ENCODE data around the gene TM2D3. TPM values are rescaled to one million over a fixed set of nuclear protein-coding genes. Genes with fewer than 3 reads are reported as not detected.
"Not testable (repeated sequence)": the region's sequence is repeated elsewhere in the genome, so short reads cannot be mapped to it uniquely, and the experiment has no call there.

Gene TM2D3
- total RNA-seq, 2 experiments from 2014 or later, result 43.2 to 51.6 TPM

- ATAC-seq (no peak), DNase-seq (no peak)
- Mint-ChIP-seq H3K4me1 (no peaks in the 10 kb centered on the region), H3K4me3 (no peak overlapping the region), H3K9me3 (ENCODE audit: low read depth) (no peaks in the 10 kb centered on the region), H3K36me3 (peaks cover 1% of the 10 kb centered on the region), H3K27ac (no peak overlapping the region), H3K27me3 (no peaks in the 10 kb centered on the region)
- CTCF ChIA-PET, result no interaction called here
These were observed 18.8 kb downstream of the TM2D3 start for GRCh38 chr15:101633356-101633755.

- Mint-ChIP-seq H3K4me1 (peaks cover 18% of the 10 kb centered on the region), H3K36me3 (peaks cover 20% of the 10 kb centered on the region)
- CTCF ChIA-PET; H3K9me3 Mint-ChIP-seq (ENCODE audit: low read depth); H3K4me3 Mint-ChIP-seq; DNase-seq; H3K27ac Mint-ChIP-seq; ATAC-seq; H3K27me3 Mint-ChIP-seq: not testable (repeated sequence)
These were observed 25.5 kb downstream of the TM2D3 start for GRCh38 chr15:101626729-101627128.

- Mint-ChIP-seq H3K4me3 (no peak overlapping the region), H3K9me3 (ENCODE audit: low read depth) (peaks cover 8% of the 10 kb centered on the region), H3K36me3 (peaks cover 20% of the 10 kb centered on the region), H3K4me1 (peaks cover 18% of the 10 kb centered on the region), H3K27ac (no peak overlapping the region), H3K27me3 (no peaks in the 10 kb centered on the region)
- ATAC-seq, result no peak
- CTCF ChIA-PET, result no interaction called here
- DNase-seq, result no peak
These were observed 26.2 kb downstream of the TM2D3 start for GRCh38 chr15:101625980-101626379.

GRCh38 chr15:101625184-101625583, 27.0 kb downstream of the TM2D3 start:
- Mint-ChIP-seq H3K4me3 (no peak overlapping the region), H3K9me3 (ENCODE audit: low read depth) (peaks cover 8% of the 10 kb centered on the region), H3K4me1 (peaks cover 21% of the 10 kb centered on the region), H3K27ac (no peak overlapping the region), H3K36me3 (peaks cover 20% of the 10 kb centered on the region), H3K27me3 (no peaks in the 10 kb centered on the region)
- CTCF ChIA-PET, result no interaction called here
- DNase-seq (peak; percentile 18), ATAC-seq (no peak)

- Mint-ChIP-seq H3K27me3 (no peaks in the 10 kb centered on the region), H3K4me3 (no peak overlapping the region), H3K9me3 (ENCODE audit: low read depth) (peaks cover 8% of the 10 kb centered on the region), H3K27ac (no peak overlapping the region), H3K36me3 (peaks cover 20% of the 10 kb centered on the region), H3K4me1 (peaks cover 21% of the 10 kb centered on the region)
- no peak for ATAC-seq
- CTCF ChIA-PET, result no interaction called here
- no peak for DNase-seq
These were observed 28.5 kb downstream of the TM2D3 start for GRCh38 chr15:101623367-101624304.

GRCh38 chr15:101621961-101622360, 30.2 kb downstream of the TM2D3 start:
- Mint-ChIP-seq H3K4me3 (no peak overlapping the region), H3K27ac (no peak overlapping the region), H3K4me1 (peaks cover 21% of the 10 kb centered on the region), H3K27me3 (no peaks in the 10 kb centered on the region), H3K9me3 (ENCODE audit: low read depth) (peaks cover 8% of the 10 kb centered on the region), H3K36me3 (peaks cover 20% of the 10 kb centered on the region)
- CTCF ChIA-PET, result no interaction called here
- ATAC-seq, result no peak
- peak; percentile 8 for DNase-seq

GRCh38 chr15:101620671-101621070, 31.5 kb downstream of the TM2D3 start:
- ATAC-seq (no peak), DNase-seq (no peak)
- Mint-ChIP-seq H3K4me3 (no peak overlapping the region), H3K36me3 (peaks cover 16% of the 10 kb centered on the region), H3K27ac (no peak overlapping the region), H3K27me3 (no peaks in the 10 kb centered on the region), H3K9me3 (ENCODE audit: low read depth) (peaks cover 6% of the 10 kb centered on the region), H3K4me1 (peaks cover 16% of the 10 kb centered on the region)
- CTCF ChIA-PET, result no interaction called here

GRCh38 chr15:101619615-101619865, 32.6 kb downstream of the TM2D3 start:
- peaks cover 6% of the 10 kb centered on the region for H3K9me3 Mint-ChIP-seq (ENCODE audit: low read depth)
- ATAC-seq (no peak), DNase-seq (no peak)
- peaks cover 11% of the 10 kb centered on the region for H3K4me1 Mint-ChIP-seq
- CTCF ChIA-PET, result no interaction called here
- no peaks in the 10 kb centered on the region for H3K27me3 Mint-ChIP-seq
- no peak overlapping the region for H3K27ac Mint-ChIP-seq
- H3K4me3 Mint-ChIP-seq, result no peak overlapping the region
- H3K36me3 Mint-ChIP-seq, result peaks cover 10% of the 10 kb centered on the region

GRCh38 chr15:101618851-101619614, 33.1 kb downstream of the TM2D3 start:
- DNase-seq, result no peak
- no peaks in the 10 kb centered on the region for H3K27me3 Mint-ChIP-seq
- no peak overlapping the region for H3K27ac Mint-ChIP-seq
- H3K9me3 Mint-ChIP-seq (ENCODE audit: low read depth), result peaks cover 6% of the 10 kb centered on the region
- ATAC-seq, result no peak
- peaks cover 10% of the 10 kb centered on the region for H3K4me1 Mint-ChIP-seq
- peaks cover 9% of the 10 kb centered on the region for H3K36me3 Mint-ChIP-seq
- CTCF ChIA-PET, result no interaction called here
- H3K4me3 Mint-ChIP-seq, result no peak overlapping the region

GRCh38 chr15:101618076-101618475, 34.1 kb downstream of the TM2D3 start:
- H3K27me3 Mint-ChIP-seq, result no peaks in the 10 kb centered on the region
- no peak overlapping the region for H3K4me3 Mint-ChIP-seq
- H3K4me1 Mint-ChIP-seq, result peaks cover 3% of the 10 kb centered on the region
- no peak for ATAC-seq
- peak; percentile 14 for DNase-seq
- H3K36me3 Mint-ChIP-seq, result peaks cover 1% of the 10 kb centered on the region
- no peak overlapping the region for H3K27ac Mint-ChIP-seq
- CTCF ChIA-PET, result no interaction called here
- no peaks in the 10 kb centered on the region for H3K9me3 Mint-ChIP-seq (ENCODE audit: low read depth)

- Mint-ChIP-seq H3K4me1 (peaks cover 2% of the 10 kb centered on the region), H3K9me3 (ENCODE audit: low read depth) (no peaks in the 10 kb centered on the region), H3K27me3 (no peaks in the 10 kb centered on the region), H3K27ac (no peak overlapping the region), H3K4me3 (no peak overlapping the region), H3K36me3 (no peaks in the 10 kb centered on the region)
- DNase-seq, result peak; percentile 21
- ATAC-seq, result no peak
- CTCF ChIA-PET, result no interaction called here
These were observed 34.7 kb downstream of the TM2D3 start for GRCh38 chr15:101617390-101617965.

- Mint-ChIP-seq H3K36me3 (no peaks in the 10 kb centered on the region), H3K27me3 (no peaks in the 10 kb centered on the region), H3K4me1 (peaks cover 2% of the 10 kb centered on the region), H3K9me3 (ENCODE audit: low read depth) (no peaks in the 10 kb centered on the region), H3K4me3 (no peak overlapping the region), H3K27ac (no peak overlapping the region)
- CTCF ChIA-PET, result no interaction called here
- DNase-seq (no peak), ATAC-seq (no peak)
These were observed 36.0 kb downstream of the TM2D3 start for GRCh38 chr15:101615986-101616848.

- ATAC-seq, result no peak
- Mint-ChIP-seq H3K9me3 (ENCODE audit: low read depth) (no peaks in the 10 kb centered on the region), H3K36me3 (no peaks in the 10 kb centered on the region), H3K4me3 (no peak overlapping the region), H3K27ac (no peak overlapping the region), H3K27me3 (no peaks in the 10 kb centered on the region), H3K4me1 (peaks cover 2% of the 10 kb centered on the region)
- CTCF ChIA-PET, result no interaction called here
- DNase-seq, result no peak
These were observed 36.7 kb downstream of the TM2D3 start for GRCh38 chr15:101615414-101615985.
